ENCODE measurements around the gene FILIP1L. TPM values are rescaled to one million over a fixed set of nuclear protein-coding genes. Genes with fewer than 3 reads are reported as not detected.

Gene FILIP1L
- total RNA-seq, 1 experiment from 2014 or later, result 0.07 TPM

GRCh38 chr3:100042166-100042981, 71.9 kb downstream of the FILIP1L start:
- no peak overlapping the region for H2BK20ac ChIP-seq (ENCODE audit: low read depth, low read length, poor library complexity, severe bottlenecking)
- H3T11ph ChIP-seq (ENCODE audit: low read length), result no peak overlapping the region
- H3K4me1 ChIP-seq (ENCODE audit: insufficient read depth, low read length), result peaks cover 2% of the 10 kb centered on the region; the same call in 1 of the 2 replicates
- no peak overlapping the region for H2BK12ac ChIP-seq (ENCODE audit: insufficient read length, low read depth, low read length)
- no peak overlapping the region for H3K27ac ChIP-seq (ENCODE audit: insufficient read length, low read depth, low read length)
- no peak overlapping the region for H2AK5ac ChIP-seq (ENCODE audit: insufficient read length, low read length)
- H3K79me2 ChIP-seq (ENCODE audit: insufficient read depth, low read length), result no peaks in the 10 kb centered on the region
- H4K8ac ChIP-seq (replicated peaks; ENCODE audit: insufficient read length, low read depth, low read length), result no peak overlapping the region
- no peak overlapping the region for H4K91ac ChIP-seq (ENCODE audit: insufficient read length, low read depth, low read length)
- no peaks in the 10 kb centered on the region for H3K79me1 ChIP-seq (ENCODE audit: insufficient read depth, low read depth, low read length, poor library complexity, severe bottlenecking)
- no peak overlapping the region for H2AFZ ChIP-seq (ENCODE audit: low read length)
- Mint-ChIP-seq H3K4me1 (peaks cover 17 to 19% of the 10 kb centered on the region in 2 experiments), H3K27ac (no peak overlapping the region), H3K9me3 (no peaks in the 10 kb centered on the region), H3K27me3 (ENCODE audit: low read depth) (no peaks in the 10 kb centered on the region), H3K4me3 (no peak overlapping the region), H3K36me3 (ENCODE audit: insufficient read depth in 1 of 3, low read depth in 3 of 3) (no peaks in the 10 kb centered on the region)
- no CpG with 5 or more reads among the region's 6 CpGs for WGBS (ENCODE audit: extremely low coverage, insufficient read length, low lambda C conversion rate)
- H3K14ac ChIP-seq (ENCODE audit: insufficient read depth, low read length), result no peak overlapping the region
- no peak for TF ChIP-seq CTCF (conservative IDR thresholded peaks at IDR 0.05)
- H2BK120ac ChIP-seq (ENCODE audit: low read depth, low read length, poor library complexity, severe bottlenecking), result no peak overlapping the region
- no peak for DNase-seq
- no peaks in the 10 kb centered on the region for H3K9me3 ChIP-seq (ENCODE audit: control insufficient read depth, low read depth, low read length)
- no peak overlapping the region for H2BK15ac ChIP-seq (ENCODE audit: low read depth, low read length)
- no peak overlapping the region for H3K18ac ChIP-seq (ENCODE audit: insufficient read length, low read depth, low read length)
- no peaks in the 10 kb centered on the region for H3K27me3 ChIP-seq (ENCODE audit: insufficient read depth, low read length)
- H3K4ac ChIP-seq (ENCODE audit: low read depth, low read length), result no peak overlapping the region
- H2BK5ac ChIP-seq (ENCODE audit: insufficient read length, low read length), result no peak overlapping the region
- no peak overlapping the region for H3K56ac ChIP-seq (ENCODE audit: insufficient read length, low read depth, low read length)
- no peak overlapping the region for H3K4me2 ChIP-seq (ENCODE audit: insufficient read depth, insufficient read length, low read length)
- H3K23me2 ChIP-seq (ENCODE audit: insufficient read length, low read depth, low read length, poor library complexity, severe bottlenecking), result no peaks in the 10 kb centered on the region
- no peak overlapping the region for H3K9ac ChIP-seq (ENCODE audit: extremely low read depth, insufficient read length, low read length)
- H3K23ac ChIP-seq (ENCODE audit: insufficient read length, low read depth, low read length), result no peak overlapping the region
- no peaks in the 10 kb centered on the region for H4K20me1 ChIP-seq (ENCODE audit: control insufficient read depth, insufficient read depth, insufficient read length)
- H4K5ac ChIP-seq (ENCODE audit: insufficient read length, low read depth, low read length), result no peak overlapping the region
